Adrenal gland (tissue), 12 donors: ENCODE results near the gene GRAP. TPM values are rescaled to one million over a fixed set of nuclear protein-coding genes. Genes with fewer than 3 reads are reported as not detected.
"Not testable (repeated sequence)": the region's sequence is repeated elsewhere in the genome, so short reads cannot be mapped to it uniquely, and the experiment has no call there.

Experiments used
- DNase-seq, 7 donors: peaks; one replicate each; pipeline ENCODE4 v3.0.0-alpha.2; 2019 to 2020
- H3K27ac ChIP-seq, 5 donors: fragments of 200-600 bp; sonication (generic) in 4 of 5; 1 replicate in 3 of 5; 2 replicates in 2 of 5; pipeline versions ENCODE4 v1.5.1 to v1.8.0; 2016 to 2020; ENCODE audit warnings: mild to moderate bottlenecking in 1 of 5
- H3K27me3 ChIP-seq: fragments of 200-600 bp; 2 replicates; pipeline ENCODE4 v1.8.0; 2021
- H3K36me3 ChIP-seq, 2 donors: fragments of 200-600 bp; replicated peaks in 1 of 2; 1 replicate in 1 of 2; 2 replicates in 1 of 2; pipeline versions ENCODE4 v1.5.1 to v1.8.0; 2018 to 2022
- H3K4me1 ChIP-seq, 2 donors: fragments of 200-600 bp; replicated peaks in 1 of 2; 1 replicate in 1 of 2; 2 replicates in 1 of 2; pipeline versions ENCODE4 v1.5.1 to v1.8.0; 2018 to 2021
- H3K4me3 ChIP-seq, 4 donors: fragments of 200-600 bp; sonication (generic) in 3 of 4; one replicate each; pipeline ENCODE4 v1.5.1; 2016 to 2018
- H3K9me3 ChIP-seq, 3 donors: fragments of 200-600 bp; sonication (generic) in 1 of 3; replicated peaks in 1 of 3; 1 replicate in 2 of 3; 2 replicates in 1 of 3; pipeline versions ENCODE4 v1.5.1 to v1.8.0; 2016 to 2021
- CTCF ChIP-seq, 6 experiments: fragments of 450-650 bp in 4 of 6; fragments of 200-600 bp in 2 of 6; sonication (generic) in 1 of 6; IDR thresholded peaks; 1 replicate in 5 of 6; 2 replicates in 1 of 6; pipeline versions ENCODE4 v1.5.1 to v1.8.0; 2016 to 2021; ENCODE audit warnings: antibody characterized with exemption in 6 of 6, mild to moderate bottlenecking in 2 of 6, moderate library complexity in 1 of 6
- POLR2A ChIP-seq, 2 donors: fragments of 450-650 bp; IDR thresholded peaks; one replicate each; pipeline ENCODE4 v1.6.1; 2017; ENCODE audit warnings: antibody characterized with exemption in 2 of 2, mild to moderate bottlenecking in 2 of 2, moderate library complexity in 1 of 2
- WGBS, 4 donors: extraction: QIAGEN DNeasy Blood & Tissue Kit in 2 of 4; methylation state at CpG; one replicate each; pipeline versions ENCODE4 v1.1.5 to v1.1.7; 2013 to 2017; 5-methylcytosine and 5-hydroxymethylcytosine counted together
- intact Hi-C, 2 donors: fragments of 100-400 bp; cut with DNase I; formaldehyde crosslinking; loops; one replicate each; pipeline versions ENCODE4 v1.14.1 to v1.15.0; 2022 to 2023
- polyA plus RNA-seq, 3 donors: library from polyadenylated mRNA; stranded (reverse); fragments of 200-250 nt in 2 of 3; fragments of 350-450 nt in 1 of 3; fragmentation: Illumina TruSeq in 1 of 3; extraction: RNeasy Lipid Tissue Mini Kit (QIAGEN cat#74804) in 1 of 3; gene quantifications; one replicate each; pipeline ENCODE4 v1.2.3, GENCODE V29; 2013 to 2014
- total RNA-seq, 9 donors: library from RNA; depleted of rRNA in 4 of 9; stranded (reverse); fragments of >200 nt in 4 of 9; fragments of 120-200 nt in 1 of 9; fragmentation: NEBNext Ultra II Directional in 1 of 9; extraction: Animal tissue kit (Norgen Biotek cat#: 25700) in 1 of 9; gene quantifications; one replicate each; pipeline versions ENCODE4 v1.1.0 to v1.2.4, GENCODE V29; 2013 to 2023
- donor health status: healthy with polysubstance abuse.
- donor health status: Bipolar disorder and iron deficiency.
- donor health status: DM: yes; HTN: yes; CAD: no.
- donor health status: DM: no; HTN: no; CAD: no.
- donor health status: DM: no; HTN: no; CAD: no.
- donor health status: DM: yes; HTN: yes; CAD: no.

Gene GRAP
- total and polyA plus RNA-seq, 12 donors = 1.7 to 17.0 (median 7.5) TPM

GRCh38 chr17:19023209-19023999, 23.4 kb downstream of the GRAP start:
- H3K4me1 ChIP-seq = no peaks in the 10 kb centered on the region
- H3K36me3 ChIP-seq = no peaks in the 10 kb centered on the region
- no peak overlapping the region for H3K27ac ChIP-seq
- DNase-seq = no peak
- intact Hi-C loops = no loop called here
- no peaks in the 10 kb centered on the region for H3K27me3 ChIP-seq
- H3K9me3 ChIP-seq = no peaks in the 10 kb centered on the region
- 57 to 90% (median 64%) methylated on average over 2 to 9 of the region's 9 CpGs; no CpG with 5 or more reads in 1 of the 4 donors for WGBS, 4 donors
- no peak overlapping the region for H3K4me3 ChIP-seq
- TF ChIP-seq CTCF (IDR thresholded peaks at IDR 0.05) (no peak), POLR2A (IDR thresholded peaks at IDR 0.05) (no peak)

GRCh38 chr17:19022747-19023146, 24.0 kb downstream of the GRAP start:
- no peaks in the 10 kb centered on the region for H3K36me3 ChIP-seq
- no peak for DNase-seq
- H3K27me3 ChIP-seq = no peaks in the 10 kb centered on the region
- no peaks in the 10 kb centered on the region for H3K9me3 ChIP-seq
- H3K27ac ChIP-seq = no peak overlapping the region
- 76 to 100% (median 82%) methylated on average over 2 to 6 of the region's 6 CpGs for WGBS, 4 donors
- no peaks in the 10 kb centered on the region for H3K4me1 ChIP-seq
- intact Hi-C loops = no loop called here
- no peak overlapping the region for H3K4me3 ChIP-seq
- TF ChIP-seq POLR2A (IDR thresholded peaks at IDR 0.05) = no peak
- no peak for TF ChIP-seq CTCF (IDR thresholded peaks at IDR 0.05)

- Histone ChIP-seq H3K4me1 (no peaks in the 10 kb centered on the region), H3K27me3 (no peaks in the 10 kb centered on the region), H3K9me3 (no peaks in the 10 kb centered on the region), H3K4me3 (no peak overlapping the region), H3K36me3 (no peaks in the 10 kb centered on the region), H3K27ac (no peak overlapping the region)
- DNase-seq = no peak
- intact Hi-C loops = no loop called here
- TF ChIP-seq POLR2A (IDR thresholded peaks at IDR 0.05) (no peak), CTCF (IDR thresholded peaks at IDR 0.05) (no peak)
- WGBS, 4 donors = 80 to 93% (median 86%) methylated on average over 2 to 5 of the region's 5 CpGs; no CpG with 5 or more reads in 1 of the 4 donors
Observed at GRCh38 chr17:19022128-19022527, 24.6 kb downstream of the GRAP start.

GRCh38 chr17:19021622-19022083, 25.1 kb downstream of the GRAP start:
- Histone ChIP-seq H3K4me3 (no peak overlapping the region), H3K4me1 (no peaks in the 10 kb centered on the region), H3K9me3 (no peaks in the 10 kb centered on the region), H3K36me3 (no peaks in the 10 kb centered on the region), H3K27me3 (no peaks in the 10 kb centered on the region), H3K27ac (no peak overlapping the region)
- peak in 1 of 7 donors; percentile 39 for DNase-seq
- intact Hi-C loops = no loop called here
- TF ChIP-seq CTCF (IDR thresholded peaks at IDR 0.05) = no peak
- TF ChIP-seq POLR2A (IDR thresholded peaks at IDR 0.05) = no peak
- 91 to 98% (median 92%) methylated on average over 8 to 24 of the region's 24 CpGs for WGBS, 4 donors

- H3K4me3 ChIP-seq, H3K9me3 ChIP-seq, H3K4me1 ChIP-seq, H3K27ac ChIP-seq, intact Hi-C loops, DNase-seq, H3K36me3 ChIP-seq, H3K27me3 ChIP-seq: not testable (repeated sequence)
- WGBS, 4 donors = 85 to 97% (median 90%) methylated on average over 4 to 7 of the region's 7 CpGs
Observed at GRCh38 chr17:19021011-19021621, 25.6 kb downstream of the GRAP start.
